CD4-positive, alpha-beta T cell treated with Interleukin-17A for 4 hours (primary cell): ENCODE data around the gene LIMK2.
"Not testable (repeated sequence)": the region's sequence is repeated elsewhere in the genome, so short reads cannot be mapped to it uniquely, and the experiment has no call there.

Experiments
- DNase-seq: peaks from one replicate; pipeline ENCODE4 v3.0.0-alpha.2; 2020; ENCODE audit warnings: mixed read lengths

LIMK2 gene

DNA sequence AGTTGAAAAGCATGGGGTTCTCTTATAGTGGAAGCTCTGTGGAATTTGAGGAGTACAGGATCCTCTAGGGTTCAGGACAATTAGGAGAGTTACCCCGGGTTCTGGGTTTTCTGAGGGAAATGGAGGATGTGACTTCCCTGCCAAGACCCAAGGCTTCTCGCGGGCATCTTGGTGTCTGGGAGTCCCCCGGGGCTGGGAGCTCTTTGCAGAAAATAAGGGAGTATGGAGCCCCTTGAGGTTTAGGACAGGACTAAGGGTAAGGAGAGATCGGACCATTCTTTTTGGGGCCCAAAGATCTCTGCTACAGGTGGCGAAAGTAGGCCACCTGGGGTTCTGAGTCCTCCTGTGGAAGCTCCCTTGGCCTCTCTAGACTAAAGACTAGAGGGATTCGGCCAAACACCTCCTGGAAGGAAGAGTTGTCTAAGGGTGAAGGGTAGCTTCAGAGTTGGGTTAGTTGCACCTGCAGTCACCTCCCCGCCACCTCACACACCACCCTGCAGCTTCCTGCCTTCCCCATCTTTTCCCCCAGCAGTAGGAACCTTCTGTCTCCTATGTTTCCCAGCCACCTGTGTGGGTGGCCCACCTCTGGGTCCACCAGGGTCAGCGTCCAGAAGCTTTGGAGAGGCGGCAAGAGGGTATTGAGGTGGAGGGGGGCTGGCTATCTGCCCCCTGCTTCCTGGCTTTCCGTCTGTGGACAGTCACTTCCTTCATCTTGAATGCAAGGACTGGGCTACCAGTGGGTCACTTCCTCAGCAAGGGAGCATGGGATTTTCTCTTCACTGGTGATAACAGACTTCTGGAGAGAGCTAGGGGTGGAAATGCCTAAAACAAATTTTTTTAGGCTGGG, 908 bp downstream of the LIMK2 start:
- DNase-seq = peak; percentile 4

DNA sequence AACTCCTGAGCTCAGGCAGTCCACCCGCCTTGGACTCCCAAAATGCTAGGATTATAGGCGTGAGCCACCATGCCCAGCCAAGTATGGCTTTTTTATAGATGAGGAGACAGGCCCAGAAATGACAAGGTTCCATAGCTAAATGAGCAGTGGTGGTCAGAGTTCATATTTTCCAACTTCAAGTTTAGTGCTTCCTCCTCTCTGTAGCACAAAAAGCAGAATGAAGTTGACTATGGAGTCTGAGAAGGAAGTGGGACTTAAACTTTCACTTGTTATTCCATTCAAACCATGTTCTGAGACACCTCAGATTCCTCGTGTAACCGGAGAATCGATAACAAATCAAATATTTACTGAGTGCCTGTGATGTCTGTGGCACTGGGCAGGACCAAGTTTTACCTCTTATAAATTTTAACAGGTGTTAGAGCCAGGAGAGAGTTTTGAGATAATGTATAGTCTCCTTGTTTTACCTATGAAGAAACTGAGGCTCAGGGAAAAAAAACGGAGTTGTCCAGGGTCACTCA, 3.0 kb downstream of the LIMK2 start:
- no peak for DNase-seq

DNA sequence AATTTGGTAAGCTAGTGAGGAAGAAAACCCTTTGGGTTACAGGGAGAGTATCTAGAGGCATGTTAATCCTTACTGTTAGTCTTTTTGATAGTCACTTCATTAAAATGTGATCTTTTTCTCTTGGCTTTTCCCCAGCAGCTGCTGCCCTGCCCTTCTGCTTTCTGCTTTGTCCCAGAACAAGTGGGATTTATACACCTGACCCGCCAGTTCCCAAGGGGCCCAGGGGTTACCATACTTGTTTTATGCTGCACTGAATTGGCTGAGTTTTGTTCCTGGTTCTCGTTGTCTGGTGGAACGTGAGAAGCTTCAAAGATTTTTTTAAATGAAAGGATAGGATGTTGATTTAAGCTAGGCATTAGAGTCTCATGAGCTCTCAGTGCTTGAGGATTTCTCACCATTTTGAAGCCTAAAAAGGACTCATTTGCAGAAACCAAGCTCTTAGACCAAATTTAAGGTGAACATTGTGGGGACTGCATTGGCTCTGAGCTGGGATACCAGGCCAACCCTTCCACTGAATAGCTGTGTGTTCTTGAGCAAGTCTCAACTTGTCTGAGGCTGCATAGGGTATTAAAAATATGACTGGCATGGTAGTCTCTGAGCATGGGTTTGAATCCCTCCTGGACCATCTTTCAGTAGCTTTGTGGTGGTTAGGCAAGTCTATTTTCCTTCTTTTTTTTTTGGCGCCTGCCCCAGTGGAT, 6.6 kb downstream of the LIMK2 start:
- DNase-seq = no peak

DNA sequence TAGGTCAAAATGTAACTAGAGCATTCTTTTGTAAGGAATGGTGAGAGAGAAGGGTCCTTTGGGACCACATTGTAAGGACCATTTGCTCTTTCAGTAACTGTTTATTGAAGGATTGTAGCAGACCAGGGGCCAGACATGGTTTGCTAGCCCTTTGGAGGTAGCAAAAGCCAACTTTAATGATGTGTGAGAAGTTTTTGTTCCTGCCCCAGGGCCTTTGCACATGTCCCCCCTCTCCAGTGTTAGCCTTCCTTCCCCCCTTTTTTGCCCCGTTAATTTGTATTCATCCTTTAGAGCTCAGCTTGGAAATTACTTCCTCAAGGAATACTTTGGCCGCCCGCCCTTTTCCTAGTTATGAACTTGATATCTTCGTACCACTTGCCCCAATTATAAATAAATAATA, 9.0 kb downstream of the LIMK2 start:
- DNase-seq = no peak

DNA sequence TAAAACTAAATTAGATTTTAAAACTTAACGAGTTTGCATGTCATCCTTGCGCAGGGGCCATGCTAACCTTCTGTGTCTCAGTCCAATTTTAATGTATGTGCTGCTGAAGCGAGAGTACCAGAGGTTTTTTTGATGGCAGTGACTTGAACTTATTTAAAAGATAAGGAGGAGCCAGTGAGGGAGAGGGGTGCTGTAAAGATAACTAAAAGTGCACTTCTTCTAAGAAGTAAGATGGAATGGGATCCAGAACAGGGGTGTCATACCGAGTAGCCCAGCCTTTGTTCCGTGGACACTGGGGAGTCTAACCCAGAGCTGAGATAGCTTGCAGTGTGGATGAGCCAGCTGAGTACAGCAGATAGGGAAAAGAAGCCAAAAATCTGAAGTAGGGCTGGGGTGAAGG, 10.6 kb downstream of the LIMK2 start:
- DNase-seq = no peak

DNA sequence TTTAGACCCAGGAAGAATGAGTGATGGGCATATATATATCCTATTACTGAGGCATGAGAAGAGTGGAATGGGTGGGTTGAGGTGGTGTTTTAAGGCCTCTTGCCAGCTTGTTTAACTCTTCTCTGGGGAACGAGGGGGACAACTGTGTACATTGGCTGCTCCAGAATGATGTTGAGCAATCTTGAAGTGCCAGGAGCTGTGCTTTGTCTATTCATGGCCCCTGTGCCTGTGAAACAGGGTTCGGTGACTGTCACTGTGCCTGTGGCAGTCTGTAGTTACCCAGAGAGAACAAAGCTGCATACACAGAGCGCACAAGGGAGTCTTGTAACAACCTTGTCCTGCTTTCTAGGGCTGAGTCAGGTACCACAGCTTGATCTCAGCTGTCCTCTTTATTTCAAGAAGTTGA, 11.7 kb downstream of the LIMK2 start:
- DNase-seq = no peak

DNA sequence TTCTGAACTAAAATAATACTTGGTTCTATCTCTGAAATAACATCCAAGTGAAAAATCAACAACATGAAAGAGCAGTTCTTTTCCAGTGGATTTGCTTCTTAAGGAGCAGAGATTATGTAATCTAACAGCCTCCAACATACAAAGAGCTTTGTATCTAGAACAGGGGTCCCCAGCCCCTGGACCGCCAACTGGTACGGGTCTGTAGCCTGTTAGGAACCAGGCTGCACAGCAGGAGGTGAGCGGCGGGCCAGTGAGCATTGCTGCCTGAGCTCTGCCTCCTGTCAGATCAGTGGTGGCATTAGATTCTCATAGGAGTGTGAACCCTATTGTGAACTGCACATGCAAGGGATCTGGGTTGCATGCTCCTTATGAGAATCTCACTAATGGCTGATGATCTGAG, 12.6 kb downstream of the LIMK2 start:
- DNase-seq = not testable (repeated sequence)

DNA sequence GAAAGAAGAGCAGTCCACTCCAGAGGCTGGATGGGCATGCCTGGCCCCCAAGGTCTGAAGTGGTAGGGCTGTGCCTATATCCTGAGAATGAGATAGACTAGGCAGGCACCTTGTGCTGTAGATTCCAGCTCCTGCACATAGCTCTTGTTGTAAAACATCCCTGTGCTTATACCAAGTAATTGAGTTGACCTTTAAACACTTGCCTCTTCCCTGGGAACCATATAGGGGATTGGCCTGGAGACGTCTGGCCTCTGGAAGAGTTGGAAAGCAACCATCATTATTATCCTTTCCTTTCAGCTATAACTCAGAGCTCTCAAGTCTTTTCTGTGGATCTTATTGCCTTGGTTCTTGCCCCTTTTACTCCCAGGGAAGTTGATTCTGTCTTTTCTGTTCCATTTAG, 15.1 kb downstream of the LIMK2 start:
- DNase-seq = no peak

DNA sequence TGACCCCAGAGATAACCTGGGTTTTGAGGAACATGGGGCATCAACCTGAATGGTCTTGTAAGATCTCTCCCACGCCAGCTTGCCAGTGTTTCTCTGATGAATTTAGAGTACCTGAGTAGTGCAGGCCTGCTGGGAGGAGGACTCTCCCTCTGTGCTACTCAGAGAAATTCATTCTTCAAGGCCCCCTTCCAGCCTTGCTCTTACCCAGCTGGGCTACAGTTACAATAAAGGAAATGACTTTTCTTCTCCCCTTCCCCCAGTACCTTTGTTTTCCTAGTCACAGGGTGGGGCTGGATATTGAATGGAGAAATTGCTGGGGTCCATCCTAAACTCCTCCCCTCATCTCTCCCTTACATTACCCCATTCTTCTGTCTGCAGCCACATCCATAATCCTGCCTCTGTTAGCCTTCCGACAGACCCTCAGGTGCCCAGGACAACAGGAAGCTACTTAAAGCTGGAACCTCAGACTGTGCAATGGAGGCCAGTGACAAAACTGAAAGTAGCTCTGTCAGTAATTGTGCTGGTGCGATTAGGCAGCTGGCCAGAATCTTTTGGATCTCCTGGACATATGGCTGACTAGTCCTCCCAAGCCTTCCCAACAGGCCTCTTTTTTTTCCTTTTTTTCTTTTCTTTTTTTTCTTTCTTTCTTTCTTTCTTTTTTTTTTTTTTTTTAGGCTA, 17.4 kb downstream of the LIMK2 start:
- peak; percentile 35 for DNase-seq

DNA sequence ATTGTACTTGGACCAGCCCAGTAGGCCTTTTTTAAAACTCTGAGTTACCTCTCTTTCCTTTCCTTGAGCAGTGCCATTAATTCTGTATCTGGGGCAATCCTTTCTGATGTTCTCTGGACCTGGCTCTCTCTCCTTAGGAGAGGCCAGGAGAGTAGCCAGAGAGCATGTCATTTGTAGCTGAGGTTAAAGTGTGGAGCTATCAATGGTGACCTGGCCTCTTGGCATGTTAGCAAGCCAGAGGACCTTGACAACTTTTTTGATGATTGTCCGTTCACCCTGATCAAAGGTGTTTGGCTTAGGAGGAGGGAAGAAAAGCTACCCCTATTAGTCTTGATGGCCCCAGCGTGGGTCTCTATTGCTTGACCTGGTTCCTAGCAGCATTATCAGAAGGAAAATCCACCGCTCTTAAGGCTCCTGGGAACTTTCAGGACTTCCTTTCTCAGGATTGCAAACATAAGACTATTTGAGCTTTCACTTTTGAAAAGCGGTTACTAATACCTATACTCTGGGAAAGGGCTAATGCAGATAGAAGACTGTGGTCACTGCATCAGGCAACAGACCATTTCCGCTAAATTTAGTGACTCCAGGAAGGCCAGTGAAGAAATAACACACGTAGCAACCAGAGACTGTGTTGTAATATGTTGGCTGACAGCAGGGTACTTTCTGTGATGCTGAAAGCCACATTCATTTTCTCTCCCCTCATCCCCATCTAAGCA, 18.2 kb downstream of the LIMK2 start:
- DNase-seq = no peak

DNA sequence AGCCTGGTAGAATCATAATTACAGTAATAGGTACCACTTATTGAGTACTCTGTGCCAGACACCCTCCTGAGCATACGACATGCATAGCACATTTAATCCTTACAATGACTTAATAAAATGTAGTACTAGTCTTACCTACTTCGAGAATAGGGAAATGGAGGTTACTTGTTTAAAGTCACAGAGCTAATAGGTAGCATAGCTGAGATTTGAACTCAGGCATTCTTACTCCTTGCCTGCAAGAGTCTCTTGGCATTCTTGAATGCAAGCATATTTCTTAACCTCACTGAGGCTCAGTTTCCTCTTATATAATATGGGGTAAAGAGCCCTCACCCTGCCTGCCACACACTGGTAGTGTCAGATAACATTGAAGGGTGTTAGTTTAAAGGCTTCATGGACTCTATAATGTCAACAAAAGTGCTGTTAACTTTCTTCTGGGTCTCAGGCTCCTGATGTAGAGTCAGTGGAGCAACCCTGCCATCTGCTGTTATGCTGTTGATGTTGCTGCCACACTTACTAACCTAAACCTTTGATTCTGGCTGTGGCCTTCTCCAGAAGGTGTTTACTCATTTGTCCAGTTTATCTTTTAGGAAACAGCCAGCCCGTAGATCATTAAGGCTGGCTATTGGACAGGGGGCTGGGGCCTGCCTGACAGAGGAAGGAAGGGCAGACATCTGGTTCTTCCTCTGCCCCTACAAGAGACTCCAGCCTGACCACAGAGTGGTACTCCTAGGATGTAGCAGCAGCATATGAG, 18.9 kb downstream of the LIMK2 start:
- DNase-seq = peak; percentile 70

DNA sequence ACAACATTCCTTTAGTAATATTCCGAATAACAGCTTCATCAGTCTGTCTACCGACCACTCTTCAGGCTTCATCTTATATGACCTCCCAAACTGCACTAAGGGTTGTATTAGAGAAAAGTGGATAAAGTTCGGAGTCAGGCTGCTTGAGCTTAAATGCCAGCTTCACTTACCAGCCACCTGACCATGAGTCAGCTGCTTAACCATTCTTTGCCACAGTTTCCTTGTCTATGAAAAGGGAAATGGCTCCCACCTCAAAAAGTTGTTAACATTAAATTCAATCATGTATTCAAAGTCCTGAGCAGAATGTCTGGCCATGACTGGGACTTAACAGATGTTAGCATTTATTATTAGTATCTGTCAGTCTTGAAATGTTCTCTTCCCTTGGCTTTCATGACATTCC, 20.9 kb downstream of the LIMK2 start:
- DNase-seq = no peak

DNA sequence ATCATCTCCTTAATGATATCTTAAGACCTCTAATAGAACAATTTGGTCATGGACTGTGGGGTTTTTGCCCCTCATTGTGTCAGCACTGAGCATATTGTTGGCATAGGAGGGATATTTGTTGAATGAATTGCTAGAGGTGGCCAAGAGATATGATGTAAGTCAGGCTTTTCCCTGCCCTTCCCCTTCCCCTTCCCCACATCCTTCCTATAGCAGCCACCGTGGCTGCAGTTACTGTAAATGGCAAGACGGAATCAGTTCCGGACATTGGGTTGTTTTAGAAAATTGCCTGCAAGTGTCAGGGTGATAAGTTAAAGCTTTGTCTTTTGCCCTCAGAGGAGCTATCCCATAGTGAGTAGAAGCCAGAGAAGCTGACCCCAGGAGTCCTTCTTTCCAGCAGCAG, 23.0 kb downstream of the LIMK2 start:
- no peak for DNase-seq

DNA sequence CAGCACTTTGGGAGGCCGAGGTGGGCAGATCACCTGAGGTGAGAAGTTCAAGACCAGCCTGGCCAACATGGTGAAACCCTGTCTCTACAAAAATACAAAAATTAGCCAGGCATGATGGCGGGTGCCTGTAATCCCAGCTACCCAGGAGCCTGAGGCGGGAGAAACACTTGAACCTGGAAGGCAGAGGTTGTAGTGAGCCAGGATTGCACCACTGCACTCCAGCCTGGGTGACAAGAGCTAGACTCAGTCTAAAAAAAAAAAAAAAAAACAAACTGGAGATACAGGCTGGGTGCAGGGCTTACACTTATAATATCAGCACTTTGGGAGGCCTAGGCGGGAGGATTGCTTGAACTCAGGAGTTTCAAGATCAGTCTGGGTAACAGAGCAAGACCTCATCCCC, 23.9 kb downstream of the LIMK2 start:
- DNase-seq = not testable (repeated sequence)

DNA sequence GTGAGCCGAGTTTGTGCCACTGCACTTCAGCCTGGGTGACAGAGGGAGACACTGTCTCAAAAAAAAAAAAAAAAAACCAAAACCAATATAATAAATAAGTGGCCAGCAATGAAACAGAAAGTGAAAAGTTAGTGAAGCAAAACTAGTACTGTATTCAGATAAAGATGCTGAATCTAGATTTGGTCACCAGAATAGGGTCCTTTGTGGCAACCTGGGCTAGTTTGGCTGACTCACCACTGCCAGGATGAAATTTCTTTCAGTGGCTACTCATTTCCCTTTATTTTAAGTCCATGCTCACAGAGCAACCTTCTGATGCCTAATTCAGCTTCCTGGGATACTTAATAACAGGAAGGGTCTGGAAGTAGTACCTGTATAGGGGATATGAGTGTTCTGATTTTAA, 26.0 kb downstream of the LIMK2 start:
- DNase-seq = no peak

DNA sequence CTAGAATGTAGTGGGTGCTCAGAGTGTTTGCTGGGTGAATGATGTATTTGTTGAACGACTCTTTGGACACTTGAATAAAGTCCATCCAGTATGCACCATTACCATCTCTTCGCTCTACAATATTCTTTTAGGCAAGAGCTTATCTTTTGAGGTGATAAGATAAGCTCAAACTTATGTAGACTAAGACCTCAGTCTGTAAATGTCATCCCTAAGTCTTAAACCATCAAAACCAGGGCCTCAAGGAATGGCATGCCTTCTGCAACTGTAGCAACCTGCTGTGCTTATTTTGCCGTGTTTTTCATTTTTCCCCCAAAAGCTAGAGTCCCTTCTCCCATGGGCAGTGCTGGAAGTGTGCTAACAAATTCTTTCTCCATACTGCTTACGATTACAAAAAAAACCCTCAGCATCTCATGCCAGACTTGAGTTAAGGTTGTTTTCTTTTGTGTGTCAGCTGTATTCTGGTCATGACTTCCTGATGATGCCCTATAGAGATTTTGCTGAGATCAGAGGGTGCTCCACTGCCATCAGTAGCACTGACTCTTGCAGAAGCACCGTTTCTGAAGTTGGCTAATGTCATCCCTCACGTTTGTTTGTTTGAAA, 27.8 kb downstream of the LIMK2 start:
- DNase-seq = no peak

DNA sequence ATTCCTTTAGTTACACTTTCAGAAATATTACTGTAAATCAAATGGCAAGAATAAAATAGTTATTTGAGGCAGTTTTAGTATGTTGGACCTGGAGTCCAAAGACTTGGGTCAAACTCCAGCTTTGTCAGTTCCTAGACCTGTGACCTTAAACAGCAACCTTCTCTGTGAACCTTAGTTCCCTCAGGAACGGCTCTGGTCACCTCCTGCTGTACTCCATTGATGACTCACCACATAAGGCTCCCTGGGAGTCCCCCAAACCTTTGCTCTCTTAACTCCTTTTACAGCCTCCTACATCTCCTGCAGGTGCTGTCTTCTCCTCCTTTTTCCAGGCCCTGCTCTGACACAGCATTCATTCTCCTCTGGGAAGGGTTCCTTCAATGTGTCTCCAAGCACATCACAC, 29.1 kb downstream of the LIMK2 start:
- DNase-seq = no peak

DNA sequence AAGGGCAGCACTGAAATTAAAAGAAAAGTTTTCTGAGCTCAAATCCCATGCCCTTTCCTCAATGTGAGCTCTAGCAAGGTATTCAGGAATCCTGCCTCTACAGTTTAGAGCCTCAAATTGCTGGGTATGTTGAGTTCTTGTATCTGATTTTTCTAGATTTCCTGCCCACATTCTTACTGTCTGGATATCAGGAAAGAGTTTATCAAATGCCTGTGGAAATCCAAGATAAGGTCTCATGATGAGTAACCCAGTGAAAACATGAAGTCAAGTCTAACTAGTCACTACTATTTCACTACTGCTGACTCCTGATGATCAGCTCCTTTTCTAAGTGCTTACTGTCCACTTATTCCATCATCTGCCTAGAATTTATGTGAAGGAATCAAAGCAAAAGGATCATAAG, 29.8 kb downstream of the LIMK2 start:
- no peak for DNase-seq

DNA sequence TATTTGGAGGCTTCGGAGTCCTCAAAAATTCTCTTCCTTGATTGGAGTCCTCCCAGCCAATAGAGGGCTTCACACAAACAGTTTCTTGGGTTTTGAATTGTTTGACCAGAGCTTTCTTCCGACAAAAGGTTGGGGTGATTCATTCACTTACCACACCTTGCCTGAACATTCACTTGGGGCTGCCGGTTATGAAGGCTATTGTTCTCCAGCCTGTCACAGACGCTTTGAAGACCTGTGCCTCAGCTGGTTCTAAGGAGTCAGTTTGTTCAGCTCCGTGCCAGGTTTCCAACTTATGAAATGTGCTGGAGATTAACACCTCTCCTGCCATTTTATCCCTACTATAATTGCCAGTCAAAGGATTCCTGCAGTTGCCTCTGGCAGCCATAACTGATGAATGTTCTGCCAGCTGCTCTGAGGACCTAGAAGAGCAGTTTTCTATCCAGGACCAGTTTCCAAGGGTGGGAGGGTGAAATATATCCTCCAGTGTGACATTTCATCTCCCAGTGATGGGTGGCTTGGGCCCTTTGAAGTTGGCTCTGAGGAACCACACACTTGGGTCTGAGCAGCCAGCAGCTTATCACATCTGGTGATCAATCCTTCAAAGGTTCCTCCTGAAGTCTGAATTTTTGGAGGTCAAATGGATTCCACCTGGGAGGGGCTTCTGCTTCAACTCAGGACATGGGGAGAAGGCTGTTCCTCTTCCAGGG, 31.4 kb downstream of the LIMK2 start:
- DNase-seq = no peak

DNA sequence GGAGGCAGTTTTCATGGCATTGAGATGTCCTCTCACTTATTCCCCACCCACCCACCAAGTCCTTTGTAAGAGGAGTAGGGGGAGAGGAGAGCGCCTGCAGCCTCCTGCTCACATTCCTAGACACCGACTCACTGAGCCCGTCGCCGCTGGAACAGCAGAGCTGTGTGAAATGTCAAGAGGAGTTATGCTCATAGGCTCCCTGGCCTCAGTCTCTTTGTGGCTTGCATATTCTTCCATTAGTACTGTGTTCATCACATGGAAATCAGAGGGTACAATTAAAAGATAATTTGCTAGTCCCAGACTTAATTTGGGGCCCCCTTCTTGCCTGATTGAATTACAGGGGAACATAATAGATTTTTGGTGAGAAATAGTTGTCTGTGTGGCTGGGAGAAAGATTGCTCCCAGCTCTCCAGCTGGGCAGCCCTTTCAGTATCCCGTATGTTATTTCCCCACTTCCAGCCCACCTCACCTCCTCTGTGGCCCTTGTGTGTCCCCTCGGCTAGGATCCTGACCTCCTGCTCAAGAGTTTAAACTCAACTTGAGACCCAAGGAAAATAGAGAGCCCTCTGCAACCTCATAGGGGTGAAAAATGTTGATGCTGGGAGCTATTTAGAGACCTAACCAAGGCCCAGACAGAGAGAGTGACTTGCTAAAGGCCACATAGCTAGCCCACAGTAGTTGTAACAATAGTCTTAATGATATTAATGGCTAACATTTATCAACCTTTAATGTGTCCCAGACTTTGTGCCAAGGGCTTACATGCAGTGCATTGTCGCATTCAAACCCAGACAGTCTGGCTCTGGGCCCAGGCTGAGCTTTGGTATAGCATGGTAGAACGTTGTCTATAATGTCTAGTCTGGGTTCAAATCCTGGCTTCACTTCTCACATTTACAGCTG, 32.2 kb downstream of the LIMK2 start:
- no peak for DNase-seq
